Fibroblast of skin of left biceps (primary cell): ENCODE data around the gene PARS2.

Experiments
- DNase-seq, 2 experiments: peaks; one replicate each; pipeline ENCODE4 v3.0.0-alpha.2; 2013; ENCODE audit warnings: low read depth in 2 of 2

Gene PARS2

GRCh38 chr1:54764133-54764921 is at the start of gene PARS2:
PARS2 (minus strand) TSS chr1:54764523; CDS start chr1:54759161, 5,362 bp downstream.
- peak; percentile 99 for DNase-seq

GRCh38 chr1:54814126-54814498 is 49.8 kb upstream of the PARS2 start:
- DNase-seq = no peak

GRCh38 chr1:54813485-54814125 is 49.3 kb upstream of the PARS2 start:
- DNase-seq = no peak

GRCh38 chr1:54812801-54813484 is 48.6 kb upstream of the PARS2 start:
- DNase-seq = no peak

GRCh38 chr1:54811739-54812655 is 47.7 kb upstream of the PARS2 start:
- no peak for DNase-seq

GRCh38 chr1:54811066-54811465 is 46.7 kb upstream of the PARS2 start:
- DNase-seq = no peak

GRCh38 chr1:54810153-54810942 is 46.0 kb upstream of the PARS2 start:
- peak; percentile 1 to 5 for DNase-seq

- DNase-seq = no peak
Measured at GRCh38 chr1:54809496-54810074, 45.3 kb upstream of the PARS2 start.

- DNase-seq = no peak
Measured at GRCh38 chr1:54808443-54809207, 44.3 kb upstream of the PARS2 start.

- no peak for DNase-seq
Measured at GRCh38 chr1:54807756-54808155, 43.4 kb upstream of the PARS2 start.

- no peak for DNase-seq
Measured at GRCh38 chr1:54806931-54807611, 42.7 kb upstream of the PARS2 start.

- no peak for DNase-seq
Measured at GRCh38 chr1:54805981-54806381, 41.7 kb upstream of the PARS2 start.

GRCh38 chr1:54805466-54805865 is 41.1 kb upstream of the PARS2 start:
- no peak for DNase-seq

- DNase-seq = no peak
Measured at GRCh38 chr1:54804471-54805132, 40.3 kb upstream of the PARS2 start.

- no peak for DNase-seq
Measured at GRCh38 chr1:54803761-54804470, 39.6 kb upstream of the PARS2 start.

- no peak for DNase-seq
Measured at GRCh38 chr1:54800899-54801759, 36.8 kb upstream of the PARS2 start, which contains the start of gene TTC22. TTC22 (minus strand) TSS chr1:54801323; CDS start chr1:54801163, 160 bp downstream.
